T-helper 1 cell treated with Interleukin-12 subunit alpha and Interleukin-12 subunit beta and Interleukin-4 antibody, amounts not matched to agents 30 μg/mL and 1 μg/mL, for 36 hours (primary cell): ENCODE data around the gene FREM2.

Experiments
- H3K27ac Mint-ChIP-seq: one replicate; pipeline ENCODE4 v1.8.0; 2021; ENCODE audit warnings: mild to moderate bottlenecking, mixed read lengths
- H3K27me3 Mint-ChIP-seq: one replicate; pipeline ENCODE4 v1.8.0; 2021; ENCODE audit warnings: low read depth, mixed read lengths
- H3K36me3 Mint-ChIP-seq: one replicate; pipeline ENCODE4 v1.8.0; 2021; ENCODE audit warnings: low read depth, mixed read lengths
- H3K4me1 Mint-ChIP-seq: one replicate; pipeline ENCODE4 v1.8.0; 2021; ENCODE audit warnings: low read depth, mixed read lengths
- H3K4me3 Mint-ChIP-seq: one replicate; pipeline ENCODE4 v1.8.0; 2021; ENCODE audit warnings: mild to moderate bottlenecking, moderate library complexity, mixed read lengths
- H3K9me3 Mint-ChIP-seq: one replicate; pipeline ENCODE4 v1.8.0; 2021; ENCODE audit warnings: mixed read lengths

FREM2 gene

DNA sequence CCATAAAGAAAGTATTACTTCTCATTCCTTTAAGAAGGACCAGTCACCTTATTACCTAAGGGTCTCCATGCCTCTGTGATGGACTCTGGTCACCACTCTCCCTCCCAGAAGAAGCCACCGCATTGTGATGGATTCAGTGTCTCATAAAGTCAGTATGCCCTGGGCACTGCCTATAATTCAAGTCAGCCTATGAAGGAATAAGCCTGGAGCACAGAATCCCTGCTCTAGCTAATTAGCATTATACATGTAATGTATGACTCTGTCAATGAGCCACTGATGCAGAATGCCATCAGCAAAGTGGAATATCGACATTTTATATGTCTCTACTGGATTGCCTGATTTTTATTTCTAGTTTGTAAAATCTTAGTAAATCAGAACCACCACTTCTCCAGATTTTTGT is 14.9 kb upstream of the FREM2 start:
- H3K9me3 Mint-ChIP-seq = no peaks in the 10 kb centered on the region
- no peaks in the 10 kb centered on the region for H3K4me1 Mint-ChIP-seq
- H3K4me3 Mint-ChIP-seq = no peak overlapping the region
- H3K27me3 Mint-ChIP-seq = no peaks in the 10 kb centered on the region
- no peaks in the 10 kb centered on the region for H3K36me3 Mint-ChIP-seq
- no peak overlapping the region for H3K27ac Mint-ChIP-seq

DNA sequence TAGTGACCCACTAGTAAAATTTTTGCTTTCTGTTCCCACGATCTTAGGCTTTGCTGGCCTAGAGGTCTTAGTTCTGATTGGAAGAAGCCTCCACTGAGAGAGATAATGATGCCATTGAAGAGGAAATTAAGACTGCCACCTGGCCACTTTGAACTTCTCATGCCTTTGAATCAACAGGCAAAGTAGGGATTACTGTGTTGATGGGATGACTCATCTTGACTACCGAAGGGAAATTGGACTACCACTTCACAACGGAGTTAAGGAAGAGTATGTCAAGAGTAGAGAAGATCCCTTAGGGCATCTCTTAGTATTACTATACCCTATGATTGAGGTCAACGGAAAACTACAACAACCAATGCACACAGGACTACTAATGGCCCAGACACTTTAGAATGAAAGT is 12.7 kb upstream of the FREM2 start:
- no peak overlapping the region for H3K4me3 Mint-ChIP-seq

DNA sequence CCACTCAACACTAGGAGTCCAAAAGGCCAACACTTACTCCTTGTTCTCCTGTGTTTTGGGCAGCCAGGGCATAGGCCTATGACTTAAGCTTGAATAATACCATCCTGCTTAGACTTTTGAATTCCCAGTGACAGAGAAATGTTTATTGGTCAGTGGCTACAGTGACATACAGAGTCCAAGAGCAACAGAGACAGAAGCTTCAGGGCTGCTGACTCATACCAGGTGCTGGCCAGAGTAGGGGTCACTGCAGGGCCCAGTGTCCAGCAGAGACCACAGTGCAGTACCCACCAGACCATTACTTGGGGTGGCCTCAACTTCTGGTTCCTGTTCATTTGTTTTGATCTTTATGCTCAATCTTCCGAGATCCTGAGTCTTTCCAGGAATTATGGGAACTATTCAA is 6.0 kb upstream of the FREM2 start:
- no peak overlapping the region for H3K27ac Mint-ChIP-seq
- no peaks in the 10 kb centered on the region for H3K4me1 Mint-ChIP-seq
- no peaks in the 10 kb centered on the region for H3K9me3 Mint-ChIP-seq
- no peaks in the 10 kb centered on the region for H3K36me3 Mint-ChIP-seq
- H3K4me3 Mint-ChIP-seq = no peak overlapping the region
- H3K27me3 Mint-ChIP-seq = peaks cover 6% of the 10 kb centered on the region

More for the DNA sequence above, 12.7 kb upstream of the FREM2 start:
- H3K27me3 Mint-ChIP-seq = no peaks in the 10 kb centered on the region
- no peak overlapping the region for H3K27ac Mint-ChIP-seq
- no peaks in the 10 kb centered on the region for H3K4me1 Mint-ChIP-seq
- no peaks in the 10 kb centered on the region for H3K9me3 Mint-ChIP-seq
- H3K36me3 Mint-ChIP-seq = no peaks in the 10 kb centered on the region

DNA sequence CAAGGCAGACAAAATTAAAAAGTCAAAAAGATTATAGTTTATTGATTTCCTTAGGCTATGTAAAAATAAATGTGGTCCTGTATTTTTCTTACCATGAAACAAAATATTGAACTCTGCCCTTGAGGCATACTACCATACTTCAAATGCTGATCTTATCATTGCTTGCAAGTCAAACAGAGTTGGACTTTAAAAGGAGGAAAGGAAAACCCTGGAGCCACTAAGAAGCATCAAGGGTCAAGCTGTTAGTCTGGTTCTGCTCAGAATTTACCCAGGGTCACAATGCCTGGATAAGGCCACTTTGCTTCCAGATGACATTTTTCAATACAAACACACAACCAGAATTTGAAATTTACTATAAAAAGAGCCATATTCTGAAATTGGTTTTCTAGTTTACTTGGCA is 2.2 kb upstream of the FREM2 start:
- Mint-ChIP-seq H3K27ac (no peak overlapping the region), H3K4me3 (no peak overlapping the region), H3K9me3 (no peaks in the 10 kb centered on the region), H3K4me1 (no peaks in the 10 kb centered on the region), H3K27me3 (peaks cover 16% of the 10 kb centered on the region), H3K36me3 (no peaks in the 10 kb centered on the region)

DNA sequence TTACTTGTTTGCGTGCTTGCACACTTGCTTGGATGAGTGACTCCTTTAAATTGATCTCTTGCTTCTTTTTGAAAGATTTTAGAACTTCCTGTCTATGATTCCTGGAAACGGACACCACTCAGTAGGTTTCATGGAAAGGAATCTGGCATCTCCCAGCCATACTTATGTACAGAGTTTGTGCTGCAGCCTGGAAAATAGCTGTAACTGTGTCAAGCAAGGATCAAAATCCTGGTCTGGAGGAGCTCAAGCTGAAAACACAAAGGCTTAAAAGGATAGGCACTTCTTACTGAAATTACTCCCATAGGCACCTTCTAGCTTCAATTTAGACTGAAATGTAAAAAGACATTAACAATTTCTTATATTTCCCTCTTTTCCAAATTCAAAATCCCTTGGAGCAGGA is 1.4 kb upstream of the FREM2 start:
- no peaks in the 10 kb centered on the region for H3K36me3 Mint-ChIP-seq
- H3K27me3 Mint-ChIP-seq = peaks cover 16% of the 10 kb centered on the region
- H3K27ac Mint-ChIP-seq = no peak overlapping the region

DNA sequence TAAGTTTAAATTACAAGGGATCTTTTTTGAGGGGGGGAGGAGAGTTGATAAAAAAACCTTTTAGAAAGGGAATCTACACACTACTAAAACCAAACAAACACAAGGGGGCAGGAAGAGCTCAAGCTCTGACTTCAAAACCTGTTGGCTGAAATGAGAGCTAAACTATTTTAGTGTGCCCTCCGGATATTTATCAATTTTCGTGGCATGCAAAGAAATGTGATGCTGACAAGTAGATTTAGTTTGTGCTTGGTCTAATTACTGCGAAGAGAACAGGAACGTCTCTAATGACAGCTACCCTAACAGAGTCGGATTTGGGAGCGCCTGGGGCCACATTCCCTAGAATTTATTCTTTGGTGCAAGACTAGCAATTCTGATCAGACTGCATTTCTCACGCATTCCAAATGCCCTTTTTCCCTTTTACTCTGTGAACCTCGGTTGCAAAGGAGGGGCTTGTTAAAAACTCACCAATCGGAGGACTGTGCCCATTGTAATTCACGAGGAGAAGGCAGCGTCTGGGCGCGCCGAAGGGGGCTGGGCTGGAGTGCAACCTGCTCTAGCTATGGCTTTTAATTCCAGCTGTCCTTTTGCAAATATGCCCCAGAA is 802 bp upstream of the FREM2 start:
- no peaks in the 10 kb centered on the region for H3K36me3 Mint-ChIP-seq
- H3K4me3 Mint-ChIP-seq = no peak overlapping the region
- no peaks in the 10 kb centered on the region for H3K9me3 Mint-ChIP-seq
- no peak overlapping the region for H3K27ac Mint-ChIP-seq
- H3K27me3 Mint-ChIP-seq = peaks cover 16% of the 10 kb centered on the region
- H3K4me1 Mint-ChIP-seq = no peaks in the 10 kb centered on the region

More for the DNA sequence above, 1.4 kb upstream of the FREM2 start:
- no peaks in the 10 kb centered on the region for H3K4me1 Mint-ChIP-seq
- no peaks in the 10 kb centered on the region for H3K9me3 Mint-ChIP-seq
- H3K4me3 Mint-ChIP-seq = no peak overlapping the region

DNA sequence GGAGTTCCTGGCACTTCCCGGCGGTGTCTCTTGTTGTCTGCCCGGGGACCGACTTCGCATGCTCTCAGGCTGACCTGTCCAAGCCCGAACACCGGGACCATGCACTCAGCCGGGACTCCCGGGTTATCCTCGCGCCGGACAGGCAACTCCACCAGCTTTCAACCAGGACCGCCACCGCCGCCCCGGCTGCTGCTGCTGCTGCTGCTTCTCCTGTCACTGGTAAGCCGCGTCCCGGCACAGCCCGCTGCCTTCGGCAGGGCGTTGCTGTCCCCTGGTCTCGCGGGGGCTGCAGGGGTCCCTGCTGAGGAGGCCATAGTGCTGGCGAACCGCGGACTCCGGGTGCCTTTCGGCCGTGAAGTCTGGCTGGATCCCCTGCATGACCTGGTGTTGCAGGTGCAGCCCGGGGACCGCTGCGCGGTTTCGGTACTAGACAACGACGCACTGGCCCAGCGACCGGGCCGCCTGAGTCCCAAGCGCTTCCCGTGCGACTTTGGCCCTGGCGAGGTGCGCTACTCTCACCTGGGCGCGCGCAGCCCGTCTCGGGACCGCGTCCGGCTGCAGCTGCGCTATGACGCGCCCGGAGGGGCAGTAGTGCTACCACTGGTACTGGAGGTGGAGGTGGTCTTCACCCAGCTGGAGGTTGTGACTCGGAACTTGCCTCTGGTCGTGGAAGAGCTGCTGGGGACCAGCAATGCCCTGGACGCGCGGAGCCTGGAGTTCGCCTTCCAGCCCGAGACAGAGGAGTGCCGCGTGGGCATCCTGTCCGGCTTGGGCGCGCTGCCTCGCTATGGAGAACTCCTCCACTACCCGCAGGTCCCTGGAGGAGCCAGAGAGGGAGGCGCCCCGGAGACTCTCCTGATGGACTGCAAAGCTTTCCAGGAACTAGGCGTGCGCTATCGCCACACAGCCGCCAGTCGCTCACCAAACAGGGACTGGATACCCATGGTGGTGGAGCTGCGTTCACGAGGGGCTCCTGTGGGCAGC is 661 bp downstream of the FREM2 start:
- no peaks in the 10 kb centered on the region for H3K4me1 Mint-ChIP-seq

DNA sequence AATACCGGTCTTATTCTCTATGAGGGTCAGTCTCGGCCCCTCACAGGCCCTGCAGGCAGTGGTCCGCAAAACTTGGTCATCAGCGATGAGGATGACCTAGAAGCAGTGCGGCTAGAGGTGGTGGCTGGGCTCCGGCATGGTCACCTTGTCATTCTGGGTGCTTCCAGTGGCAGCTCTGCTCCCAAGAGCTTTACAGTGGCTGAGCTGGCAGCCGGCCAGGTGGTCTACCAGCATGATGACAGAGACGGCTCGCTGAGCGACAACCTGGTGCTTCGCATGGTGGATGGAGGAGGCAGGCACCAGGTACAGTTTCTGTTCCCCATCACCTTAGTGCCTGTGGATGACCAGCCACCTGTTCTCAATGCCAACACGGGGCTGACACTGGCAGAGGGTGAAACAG is 1.8 kb downstream of the FREM2 start:
- H3K4me3 Mint-ChIP-seq = no peak overlapping the region
- H3K27ac Mint-ChIP-seq = no peak overlapping the region
- H3K27me3 Mint-ChIP-seq = peaks cover 16% of the 10 kb centered on the region

More for the DNA sequence above, 661 bp downstream of the FREM2 start:
- no peaks in the 10 kb centered on the region for H3K9me3 Mint-ChIP-seq
- no peaks in the 10 kb centered on the region for H3K36me3 Mint-ChIP-seq
- no peak overlapping the region for H3K4me3 Mint-ChIP-seq
- peaks cover 16% of the 10 kb centered on the region for H3K27me3 Mint-ChIP-seq
- H3K27ac Mint-ChIP-seq = no peak overlapping the region

DNA sequence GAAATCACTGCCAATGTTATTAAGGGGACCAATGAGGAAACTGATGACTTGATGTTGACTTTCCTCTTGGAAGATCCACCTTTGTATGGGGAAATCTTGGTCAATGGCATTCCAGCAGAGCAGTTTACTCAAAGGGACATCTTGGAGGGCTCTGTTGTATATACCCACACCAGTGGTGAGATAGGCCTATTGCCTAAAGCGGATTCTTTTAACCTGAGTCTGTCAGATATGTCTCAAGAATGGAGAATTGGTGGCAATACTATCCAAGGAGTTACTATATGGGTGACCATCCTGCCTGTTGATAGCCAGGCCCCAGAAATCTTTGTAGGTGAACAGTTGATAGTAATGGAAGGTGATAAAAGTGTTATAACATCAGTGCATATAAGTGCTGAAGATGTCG is 3.4 kb downstream of the FREM2 start:
- H3K4me3 Mint-ChIP-seq = no peak overlapping the region
- peaks cover 16% of the 10 kb centered on the region for H3K27me3 Mint-ChIP-seq
- no peak overlapping the region for H3K27ac Mint-ChIP-seq
- no peaks in the 10 kb centered on the region for H3K9me3 Mint-ChIP-seq
- H3K4me1 Mint-ChIP-seq = no peaks in the 10 kb centered on the region
- H3K36me3 Mint-ChIP-seq = no peaks in the 10 kb centered on the region

More for the DNA sequence above, 1.8 kb downstream of the FREM2 start:
- Mint-ChIP-seq H3K36me3 (no peaks in the 10 kb centered on the region), H3K4me1 (no peaks in the 10 kb centered on the region), H3K9me3 (no peaks in the 10 kb centered on the region)

DNA sequence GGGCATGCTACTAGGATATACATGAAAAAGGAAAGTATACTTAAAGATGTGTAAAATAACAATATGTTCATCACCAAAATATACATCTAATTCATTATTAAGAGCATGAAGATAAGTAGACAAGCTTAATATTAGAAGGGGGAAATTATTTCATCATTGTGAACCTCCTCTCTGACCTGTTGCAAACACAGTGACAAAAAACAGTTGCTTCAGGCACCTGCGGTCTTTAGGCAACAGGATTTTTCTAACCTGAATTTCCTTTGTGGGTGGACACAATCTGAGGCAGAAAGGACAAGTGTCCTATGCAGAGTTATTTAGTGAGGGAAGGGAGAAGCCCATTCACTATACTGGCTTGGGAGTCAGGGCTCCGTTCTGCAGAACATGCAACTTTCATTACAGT is 6.3 kb downstream of the FREM2 start:
- Mint-ChIP-seq H3K9me3 (no peaks in the 10 kb centered on the region), H3K27ac (no peak overlapping the region), H3K4me3 (no peak overlapping the region), H3K27me3 (no peaks in the 10 kb centered on the region), H3K36me3 (no peaks in the 10 kb centered on the region), H3K4me1 (no peaks in the 10 kb centered on the region)

DNA sequence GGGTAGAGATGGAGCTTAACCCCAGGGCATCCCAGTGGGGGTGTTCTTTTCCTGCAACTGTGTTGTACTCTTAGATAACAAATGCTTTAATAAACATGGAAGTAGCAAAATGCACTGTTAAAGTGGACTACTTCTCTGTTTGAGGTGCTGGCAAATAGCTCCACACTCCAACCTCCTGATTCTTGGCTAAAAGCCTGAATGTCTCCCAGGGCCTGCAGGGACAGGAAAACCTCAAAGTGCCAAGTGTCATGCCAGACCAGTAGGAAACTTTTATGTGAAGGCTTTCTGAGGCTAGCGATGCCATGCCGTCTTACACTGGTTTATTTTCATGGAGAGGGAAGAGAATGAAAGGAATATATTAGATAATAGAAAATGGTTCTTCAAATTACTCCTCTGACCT is 6.8 kb downstream of the FREM2 start:
- Mint-ChIP-seq H3K27ac (no peak overlapping the region), H3K4me3 (no peak overlapping the region), H3K27me3 (no peaks in the 10 kb centered on the region), H3K4me1 (no peaks in the 10 kb centered on the region), H3K9me3 (no peaks in the 10 kb centered on the region), H3K36me3 (no peaks in the 10 kb centered on the region)

DNA sequence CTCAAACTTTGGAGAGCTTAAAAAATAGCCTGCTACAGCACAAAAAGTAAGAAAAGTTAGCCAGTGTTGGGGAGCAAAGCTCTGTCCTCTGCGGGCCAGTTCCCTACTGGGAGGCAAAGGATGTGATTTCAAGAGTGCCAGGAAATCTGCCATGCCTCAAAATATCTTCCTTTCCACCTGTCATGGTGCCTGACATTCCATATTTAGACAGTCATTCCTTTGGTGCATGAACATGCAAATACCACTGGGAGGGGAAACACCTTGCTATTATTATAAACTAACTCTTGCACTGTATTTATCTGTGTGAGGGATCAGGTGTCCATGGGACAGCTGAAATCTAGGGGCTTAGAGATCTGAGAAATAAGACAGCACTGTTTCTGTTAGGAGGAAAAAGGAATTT is 10.3 kb downstream of the FREM2 start:
- Mint-ChIP-seq H3K27me3 (no peaks in the 10 kb centered on the region), H3K36me3 (no peaks in the 10 kb centered on the region), H3K4me3 (no peak overlapping the region), H3K4me1 (no peaks in the 10 kb centered on the region), H3K9me3 (no peaks in the 10 kb centered on the region), H3K27ac (no peak overlapping the region)

DNA sequence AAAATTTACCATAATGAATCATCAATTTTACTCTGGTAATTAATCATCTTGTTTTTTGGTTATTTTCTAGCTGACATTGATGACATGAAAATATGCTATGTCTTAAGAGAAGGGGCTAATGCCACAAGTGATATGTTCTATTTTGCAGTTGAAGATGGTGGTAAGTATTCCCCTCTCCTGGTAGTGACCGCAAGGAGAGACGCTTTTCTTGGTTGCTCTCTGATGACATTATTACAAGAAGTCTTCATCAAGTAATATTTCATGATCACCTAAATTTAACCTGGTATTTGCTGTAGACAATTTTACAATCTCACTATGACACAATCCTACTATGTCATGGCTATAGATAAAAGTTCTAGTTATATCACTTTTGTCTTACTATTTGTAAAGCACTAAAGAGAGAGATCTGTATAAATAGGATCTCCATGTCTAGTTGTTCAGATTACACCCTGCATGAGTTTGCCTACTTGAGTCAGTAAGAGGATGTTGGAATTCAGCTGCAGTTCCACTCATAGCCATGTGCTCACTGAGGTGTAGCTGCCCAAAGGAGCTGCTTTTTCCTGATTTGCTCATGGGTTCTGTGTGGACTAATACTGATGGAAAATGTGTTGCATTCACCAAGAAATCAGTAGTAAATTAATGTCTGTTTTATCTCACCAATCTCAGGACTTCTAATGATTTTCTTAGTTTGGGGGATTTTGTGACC is 10.9 kb downstream of the FREM2 start:
- no peaks in the 10 kb centered on the region for H3K27me3 Mint-ChIP-seq
- no peak overlapping the region for H3K27ac Mint-ChIP-seq
- H3K36me3 Mint-ChIP-seq = no peaks in the 10 kb centered on the region
- no peak overlapping the region for H3K4me3 Mint-ChIP-seq
- no peaks in the 10 kb centered on the region for H3K9me3 Mint-ChIP-seq
- no peaks in the 10 kb centered on the region for H3K4me1 Mint-ChIP-seq

DNA sequence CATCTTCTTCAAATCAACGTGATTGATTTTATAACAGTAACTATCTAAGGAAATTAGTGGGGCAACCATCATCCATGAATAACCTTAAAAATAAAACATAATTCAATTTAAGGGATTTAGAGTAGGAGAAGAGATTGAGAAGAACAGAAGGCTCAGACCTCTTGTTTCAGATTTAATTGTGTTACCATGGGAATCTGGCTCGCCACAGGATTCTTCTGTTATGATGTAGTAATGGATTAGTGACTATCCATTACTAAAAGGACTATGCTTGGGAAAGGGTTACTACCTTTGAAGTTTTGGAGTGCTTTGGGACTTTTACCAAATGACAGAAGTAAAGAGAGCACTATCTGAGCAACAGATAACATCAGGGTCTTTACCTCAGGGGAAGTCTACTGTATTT is 13.2 kb downstream of the FREM2 start:
- H3K36me3 Mint-ChIP-seq = no peaks in the 10 kb centered on the region
- H3K4me1 Mint-ChIP-seq = no peaks in the 10 kb centered on the region
- no peak overlapping the region for H3K27ac Mint-ChIP-seq
- no peak overlapping the region for H3K4me3 Mint-ChIP-seq
- H3K27me3 Mint-ChIP-seq = no peaks in the 10 kb centered on the region
- no peaks in the 10 kb centered on the region for H3K9me3 Mint-ChIP-seq

DNA sequence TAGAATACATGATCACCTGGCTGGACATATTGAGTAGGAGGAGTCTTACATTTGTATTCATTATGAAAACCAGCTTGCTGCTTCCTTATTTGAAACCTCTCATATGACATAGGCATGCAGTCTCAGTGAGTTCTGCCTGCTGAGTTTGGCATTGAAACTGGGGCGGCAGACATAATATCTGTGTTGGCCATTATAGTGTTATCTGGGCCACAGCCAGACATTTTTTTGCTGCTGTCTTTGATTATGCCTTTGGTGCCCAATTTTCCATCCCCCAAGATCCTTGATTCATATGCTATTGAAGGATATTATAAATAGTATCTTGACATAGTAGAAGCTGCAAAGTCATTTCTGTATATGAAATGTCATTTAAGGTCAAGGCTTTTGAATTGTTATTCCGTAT is 15.8 kb downstream of the FREM2 start:
- H3K4me3 Mint-ChIP-seq = no peak overlapping the region
- no peaks in the 10 kb centered on the region for H3K4me1 Mint-ChIP-seq
- no peaks in the 10 kb centered on the region for H3K9me3 Mint-ChIP-seq
- H3K36me3 Mint-ChIP-seq = no peaks in the 10 kb centered on the region
- H3K27ac Mint-ChIP-seq = no peak overlapping the region
- no peaks in the 10 kb centered on the region for H3K27me3 Mint-ChIP-seq
